Fibroblast of pulmonary artery (primary cell): ENCODE measurements around the gene SENP8.

Experiments
- DNase-seq: peaks from one replicate; pipeline ENCODE4 v3.0.0-alpha.2; 2010; ENCODE audit warnings: low read depth
- H3K4me3 ChIP-seq: replicated peaks from 2 replicates; pipeline ENCODE4 v1.5.1; 2011; ENCODE audit warnings: low read depth, mild to moderate bottlenecking, control low read depth, low read length, moderate library complexity
- TF ChIP-seq, protein P1 (sequence below): IDR thresholded peaks from 2 replicates; pipeline ENCODE4 v1.5.1; 2011; ENCODE audit warnings: mild to moderate bottlenecking, control low read depth, low read length, inconsistent platforms; ENCODE audit errors: missing control alignments

SENP8 gene

DNA sequence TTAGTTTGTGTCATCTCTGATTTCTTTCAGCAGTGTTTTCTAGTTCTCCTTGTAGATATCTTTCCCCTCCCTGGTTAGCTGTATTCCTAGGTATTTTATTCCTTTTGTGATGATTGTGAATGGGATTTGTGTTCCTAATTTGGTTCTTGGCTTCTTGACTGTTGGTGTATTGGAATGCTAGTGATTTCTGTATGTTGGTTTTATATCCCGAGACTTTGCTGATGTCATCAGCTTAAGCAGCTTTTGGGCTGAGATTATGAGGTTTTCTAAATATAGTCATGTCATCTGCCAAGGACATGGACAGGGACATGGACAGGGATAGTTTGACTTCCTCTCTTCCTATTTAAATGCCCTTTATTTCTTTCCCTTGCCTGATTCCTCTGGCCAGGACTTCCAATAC, 36.0 kb upstream of the SENP8 start:
- no peak for DNase-seq
- TF ChIP-seq, protein P1, sequence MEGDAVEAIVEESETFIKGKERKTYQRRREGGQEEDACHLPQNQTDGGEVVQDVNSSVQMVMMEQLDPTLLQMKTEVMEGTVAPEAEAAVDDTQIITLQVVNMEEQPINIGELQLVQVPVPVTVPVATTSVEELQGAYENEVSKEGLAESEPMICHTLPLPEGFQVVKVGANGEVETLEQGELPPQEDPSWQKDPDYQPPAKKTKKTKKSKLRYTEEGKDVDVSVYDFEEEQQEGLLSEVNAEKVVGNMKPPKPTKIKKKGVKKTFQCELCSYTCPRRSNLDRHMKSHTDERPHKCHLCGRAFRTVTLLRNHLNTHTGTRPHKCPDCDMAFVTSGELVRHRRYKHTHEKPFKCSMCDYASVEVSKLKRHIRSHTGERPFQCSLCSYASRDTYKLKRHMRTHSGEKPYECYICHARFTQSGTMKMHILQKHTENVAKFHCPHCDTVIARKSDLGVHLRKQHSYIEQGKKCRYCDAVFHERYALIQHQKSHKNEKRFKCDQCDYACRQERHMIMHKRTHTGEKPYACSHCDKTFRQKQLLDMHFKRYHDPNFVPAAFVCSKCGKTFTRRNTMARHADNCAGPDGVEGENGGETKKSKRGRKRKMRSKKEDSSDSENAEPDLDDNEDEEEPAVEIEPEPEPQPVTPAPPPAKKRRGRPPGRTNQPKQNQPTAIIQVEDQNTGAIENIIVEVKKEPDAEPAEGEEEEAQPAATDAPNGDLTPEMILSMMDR = no peak

DNA sequence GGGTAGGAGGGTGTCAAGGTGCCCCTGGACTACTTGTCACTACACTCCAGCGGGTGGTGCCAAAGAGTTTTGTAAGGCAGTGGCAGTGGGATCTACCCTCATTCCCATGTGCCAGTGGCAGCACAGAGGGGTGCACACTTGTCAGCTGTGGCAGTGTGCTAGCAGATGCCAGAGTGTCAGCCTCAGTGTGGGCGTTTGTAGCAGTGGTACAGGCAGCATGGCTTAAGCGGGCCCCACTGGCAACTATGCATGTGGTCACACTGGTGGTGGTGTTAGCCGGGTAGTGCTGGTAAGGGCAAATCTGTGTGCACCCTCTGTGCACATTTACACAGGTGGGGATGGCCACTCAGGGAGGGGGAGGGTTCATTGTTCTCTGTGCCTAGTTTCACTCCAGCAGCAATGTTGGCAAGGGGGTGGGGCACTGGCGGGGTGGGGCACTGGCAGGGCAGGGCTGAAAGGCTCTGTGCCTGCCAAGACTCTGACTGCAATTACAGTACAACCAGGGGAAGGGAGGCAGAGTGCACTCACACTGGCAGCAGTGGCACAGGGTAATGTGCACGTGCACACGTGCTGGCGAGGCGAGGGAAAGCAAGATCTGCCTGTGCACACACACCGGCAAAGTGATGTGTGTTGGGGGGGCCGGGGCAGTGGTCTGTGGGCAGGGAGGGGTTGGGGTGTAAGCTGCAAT, 32.0 kb upstream of the SENP8 start:
- no peak for DNase-seq
- TF ChIP-seq, protein P1 = no peak
- H3K4me3 ChIP-seq = no peak overlapping the region

More for the DNA sequence above, 36.0 kb upstream of the SENP8 start:
- H3K4me3 ChIP-seq = no peak overlapping the region

DNA sequence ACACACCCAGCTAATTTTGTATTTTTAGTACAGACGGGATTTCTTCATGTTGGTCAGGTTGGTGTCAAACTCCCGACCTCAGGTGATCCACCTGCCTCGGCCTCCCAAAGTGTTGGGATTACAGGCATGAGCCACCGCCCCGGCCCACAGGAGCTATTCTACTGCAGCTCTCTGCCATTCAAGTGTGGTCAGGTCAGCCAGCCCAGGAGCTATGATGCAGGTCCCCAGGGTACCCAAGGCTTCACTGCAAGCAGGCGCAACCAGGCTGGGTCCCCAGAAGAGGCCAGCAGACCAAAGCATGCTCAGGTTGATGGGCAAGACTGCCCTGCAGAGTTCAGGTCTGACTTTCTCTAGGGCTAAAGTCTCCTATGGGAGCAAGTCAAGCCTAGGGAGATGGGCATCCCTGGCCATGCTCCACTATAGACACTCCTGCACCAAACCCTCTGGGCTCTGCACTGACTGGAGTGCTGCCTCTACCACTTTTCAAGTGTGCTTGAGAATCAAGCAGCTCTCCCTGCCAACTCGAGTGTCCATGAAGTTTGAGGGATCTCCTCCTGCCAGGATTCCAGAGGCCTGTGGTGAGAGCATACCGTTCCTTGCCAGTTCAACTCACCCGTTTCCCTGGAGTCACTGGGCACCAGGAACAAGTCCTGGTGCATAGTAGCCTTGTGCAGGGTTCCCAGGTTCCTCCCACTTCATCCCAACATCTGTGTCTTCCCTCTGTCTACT, 31.1 kb upstream of the SENP8 start:
- DNase-seq = no peak
- H3K4me3 ChIP-seq = no peak overlapping the region
- TF ChIP-seq, protein P1 = no peak

DNA sequence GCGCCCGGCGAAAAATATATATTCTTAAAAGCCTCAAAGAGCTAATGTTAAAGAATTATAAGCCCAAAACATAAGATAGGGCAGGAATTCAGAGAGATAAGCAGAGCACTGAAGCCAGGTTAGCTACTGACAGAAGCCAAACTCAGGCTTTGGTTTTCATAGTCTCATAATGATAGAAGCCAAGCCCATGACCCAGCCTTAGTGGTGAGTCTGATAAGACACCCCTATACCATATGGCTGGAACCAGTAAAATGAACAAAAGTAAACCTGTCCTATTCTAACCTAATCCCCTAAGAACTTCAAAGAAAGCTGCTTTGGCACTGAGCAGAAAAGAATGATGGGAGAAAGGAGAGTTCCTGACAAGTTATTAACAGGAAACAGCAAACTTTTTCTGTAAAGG, 26.2 kb upstream of the SENP8 start:
- no peak for DNase-seq
- no peak overlapping the region for H3K4me3 ChIP-seq
- TF ChIP-seq, protein P1 = no peak

DNA sequence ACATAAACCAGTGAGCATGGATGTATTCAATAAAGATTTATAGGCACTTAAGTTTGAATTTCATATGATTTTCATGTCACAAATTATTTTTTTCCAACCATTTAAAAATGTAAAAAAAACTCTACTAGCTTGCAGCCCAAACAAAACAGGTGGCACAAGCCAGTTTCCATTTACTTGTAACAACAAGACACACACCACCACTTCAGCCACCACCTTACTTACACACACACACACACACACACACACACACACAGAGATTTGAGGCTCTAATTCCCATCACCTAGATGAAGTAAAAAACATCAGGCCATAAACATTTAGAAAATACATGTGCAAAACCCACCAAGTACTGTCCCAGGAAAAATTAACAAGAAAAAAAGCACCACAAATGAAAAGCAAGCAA, 25.5 kb upstream of the SENP8 start:
- DNase-seq = no peak
- no peak overlapping the region for H3K4me3 ChIP-seq
- TF ChIP-seq, protein P1 = no peak

DNA sequence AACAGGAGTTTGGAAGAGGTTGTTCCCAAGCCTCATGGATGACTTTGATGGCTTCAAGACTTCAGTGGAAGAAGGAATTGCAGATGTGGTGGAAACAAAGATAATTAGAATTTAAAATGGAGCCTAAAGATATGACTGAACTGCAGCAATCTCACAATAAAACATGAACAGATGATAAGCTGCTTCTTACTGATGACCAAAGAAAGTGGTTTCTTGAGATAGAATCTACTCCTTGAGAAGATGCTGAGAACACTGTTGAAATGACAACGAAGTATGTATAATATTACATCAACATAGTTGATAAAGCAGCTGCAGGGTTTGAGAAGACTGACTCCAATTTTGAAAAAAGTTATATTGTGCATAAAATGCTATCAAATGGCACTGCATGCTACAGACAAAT, 21.4 kb upstream of the SENP8 start:
- TF ChIP-seq, protein P1 = no peak
- DNase-seq = no peak
- no peak overlapping the region for H3K4me3 ChIP-seq
